ENCODE data around the gene ATXN1.

ATXN1 gene

DNA sequence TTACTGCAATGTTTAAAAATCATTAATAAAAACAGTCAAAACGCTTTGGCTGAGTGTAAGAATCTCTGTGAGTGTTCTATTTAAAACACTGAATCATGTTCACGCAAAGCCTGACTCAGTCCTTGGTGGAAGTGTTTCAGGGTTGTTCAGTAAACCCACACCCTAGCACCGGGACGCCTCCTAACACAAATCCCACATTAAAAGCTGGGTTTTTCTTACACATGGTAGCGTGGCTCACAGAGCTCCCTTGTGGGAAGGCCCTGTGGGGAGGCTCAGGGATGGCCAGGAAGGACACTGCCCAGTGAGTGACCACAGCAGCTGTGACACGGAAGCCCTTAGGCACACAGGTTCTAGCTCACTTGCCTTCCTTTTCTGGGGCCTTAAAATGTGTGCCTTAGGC lies 442.7 kb downstream of the ATXN1 start:
- ATAC-seq = no peak
- TF ChIP-seq ESRRG (CRISPR knock-in tag; IDR thresholded peaks at IDR 0.05) = no peak
- TF ChIP-seq ARNTL (CRISPR knock-in tag; IDR thresholded peaks at IDR 0.05; ENCODE audit: borderline replicate concordance, low read depth) = no peak
- TF ChIP-seq, protein P1, sequence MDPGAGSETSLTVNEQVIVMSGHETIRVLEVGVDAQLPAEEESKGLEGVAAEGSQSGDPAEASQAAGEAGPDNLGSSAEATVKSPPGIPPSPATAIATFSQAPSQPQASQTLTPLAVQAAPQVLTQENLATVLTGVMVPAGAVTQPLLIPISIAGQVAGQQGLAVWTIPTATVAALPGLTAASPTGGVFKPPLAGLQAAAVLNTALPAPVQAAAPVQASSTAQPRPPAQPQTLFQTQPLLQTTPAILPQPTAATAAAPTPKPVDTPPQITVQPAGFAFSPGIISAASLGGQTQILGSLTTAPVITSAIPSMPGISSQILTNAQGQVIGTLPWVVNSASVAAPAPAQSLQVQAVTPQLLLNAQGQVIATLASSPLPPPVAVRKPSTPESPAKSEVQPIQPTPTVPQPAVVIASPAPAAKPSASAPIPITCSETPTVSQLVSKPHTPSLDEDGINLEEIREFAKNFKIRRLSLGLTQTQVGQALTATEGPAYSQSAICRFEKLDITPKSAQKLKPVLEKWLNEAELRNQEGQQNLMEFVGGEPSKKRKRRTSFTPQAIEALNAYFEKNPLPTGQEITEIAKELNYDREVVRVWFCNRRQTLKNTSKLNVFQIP (CRISPR knock-in tag; IDR thresholded peaks at IDR 0.05; ENCODE audit: borderline replicate concordance, low read depth) = no peak
- no peak for TF ChIP-seq OSR1 (CRISPR knock-in tag; IDR thresholded peaks at IDR 0.05)
- TF ChIP-seq, protein P2, sequence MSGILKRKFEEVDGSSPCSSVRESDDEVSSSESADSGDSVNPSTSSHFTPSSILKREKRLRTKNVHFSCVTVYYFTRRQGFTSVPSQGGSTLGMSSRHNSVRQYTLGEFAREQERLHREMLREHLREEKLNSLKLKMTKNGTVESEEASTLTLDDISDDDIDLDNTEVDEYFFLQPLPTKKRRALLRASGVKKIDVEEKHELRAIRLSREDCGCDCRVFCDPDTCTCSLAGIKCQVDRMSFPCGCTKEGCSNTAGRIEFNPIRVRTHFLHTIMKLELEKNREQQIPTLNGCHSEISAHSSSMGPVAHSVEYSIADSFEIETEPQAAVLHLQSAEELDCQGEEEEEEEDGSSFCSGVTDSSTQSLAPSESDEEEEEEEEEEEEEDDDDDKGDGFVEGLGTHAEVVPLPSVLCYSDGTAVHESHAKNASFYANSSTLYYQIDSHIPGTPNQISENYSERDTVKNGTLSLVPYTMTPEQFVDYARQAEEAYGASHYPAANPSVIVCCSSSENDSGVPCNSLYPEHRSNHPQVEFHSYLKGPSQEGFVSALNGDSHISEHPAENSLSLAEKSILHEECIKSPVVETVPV (CRISPR knock-in tag; IDR thresholded peaks at IDR 0.05) = no peak
- TF ChIP-seq, protein P3, sequence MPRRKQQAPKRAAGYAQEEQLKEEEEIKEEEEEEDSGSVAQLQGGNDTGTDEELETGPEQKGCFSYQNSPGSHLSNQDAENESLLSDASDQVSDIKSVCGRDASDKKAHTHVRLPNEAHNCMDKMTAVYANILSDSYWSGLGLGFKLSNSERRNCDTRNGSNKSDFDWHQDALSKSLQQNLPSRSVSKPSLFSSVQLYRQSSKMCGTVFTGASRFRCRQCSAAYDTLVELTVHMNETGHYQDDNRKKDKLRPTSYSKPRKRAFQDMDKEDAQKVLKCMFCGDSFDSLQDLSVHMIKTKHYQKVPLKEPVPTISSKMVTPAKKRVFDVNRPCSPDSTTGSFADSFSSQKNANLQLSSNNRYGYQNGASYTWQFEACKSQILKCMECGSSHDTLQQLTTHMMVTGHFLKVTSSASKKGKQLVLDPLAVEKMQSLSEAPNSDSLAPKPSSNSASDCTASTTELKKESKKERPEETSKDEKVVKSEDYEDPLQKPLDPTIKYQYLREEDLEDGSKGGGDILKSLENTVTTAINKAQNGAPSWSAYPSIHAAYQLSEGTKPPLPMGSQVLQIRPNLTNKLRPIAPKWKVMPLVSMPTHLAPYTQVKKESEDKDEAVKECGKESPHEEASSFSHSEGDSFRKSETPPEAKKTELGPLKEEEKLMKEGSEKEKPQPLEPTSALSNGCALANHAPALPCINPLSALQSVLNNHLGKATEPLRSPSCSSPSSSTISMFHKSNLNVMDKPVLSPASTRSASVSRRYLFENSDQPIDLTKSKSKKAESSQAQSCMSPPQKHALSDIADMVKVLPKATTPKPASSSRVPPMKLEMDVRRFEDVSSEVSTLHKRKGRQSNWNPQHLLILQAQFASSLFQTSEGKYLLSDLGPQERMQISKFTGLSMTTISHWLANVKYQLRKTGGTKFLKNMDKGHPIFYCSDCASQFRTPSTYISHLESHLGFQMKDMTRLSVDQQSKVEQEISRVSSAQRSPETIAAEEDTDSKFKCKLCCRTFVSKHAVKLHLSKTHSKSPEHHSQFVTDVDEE (CRISPR knock-in tag; IDR thresholded peaks at IDR 0.05) = no peak

DNA sequence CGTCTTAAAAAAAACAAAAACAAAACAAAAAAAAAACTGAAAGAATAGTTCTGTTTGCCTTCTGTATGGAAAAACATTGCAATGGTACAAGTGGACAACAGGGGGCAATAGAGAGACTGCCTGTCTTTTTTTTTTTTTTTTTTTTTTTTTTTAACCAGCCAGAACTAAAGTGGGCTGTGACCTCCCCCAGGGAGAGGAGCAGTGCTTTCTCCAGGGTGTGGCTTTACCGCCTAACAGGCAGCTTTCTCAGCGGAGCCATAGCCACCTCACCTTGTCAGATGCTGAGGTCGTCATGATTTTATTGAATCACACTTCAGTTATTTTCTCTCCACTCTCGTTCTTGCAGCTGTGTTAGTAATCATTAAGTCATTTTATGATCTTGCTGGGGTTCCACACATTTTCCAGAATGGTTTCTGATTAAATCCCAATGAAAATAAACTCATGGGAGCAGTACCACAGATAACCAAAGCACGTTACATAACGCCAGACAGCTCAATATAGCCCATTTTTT lies 444.5 kb downstream of the ATXN1 start:
- TF ChIP-seq, protein P2 (CRISPR knock-in tag; IDR thresholded peaks at IDR 0.05) = no peak
- TF ChIP-seq ZC3H10 (CRISPR knock-in tag; IDR thresholded peaks at IDR 0.05) (no peak), TOX (CRISPR knock-in tag; IDR thresholded peaks at IDR 0.05; ENCODE audit: borderline replicate concordance) (no peak), TCF4 (CRISPR knock-in tag; IDR thresholded peaks at IDR 0.05; ENCODE audit: borderline replicate concordance) (no peak), ESRRG (CRISPR knock-in tag; IDR thresholded peaks at IDR 0.05) (no peak), ZNF565 (CRISPR knock-in tag; conservative IDR thresholded peaks at IDR 0.05; ENCODE audit: low read depth) (no peak), ARNTL (CRISPR knock-in tag; IDR thresholded peaks at IDR 0.05; ENCODE audit: borderline replicate concordance, low read depth) (no peak), GLIS3 (CRISPR knock-in tag; IDR thresholded peaks at IDR 0.05) (no peak), CSDC2 (CRISPR knock-in tag; IDR thresholded peaks at IDR 0.05) (no peak), PPARA (CRISPR knock-in tag; IDR thresholded peaks at IDR 0.05; ENCODE audit: borderline replicate concordance) (no peak), ISL1 (CRISPR knock-in tag; IDR thresholded peaks at IDR 0.05) (no peak), ZFP3 (CRISPR knock-in tag; IDR thresholded peaks at IDR 0.05) (no peak)
- TF ChIP-seq, protein P4, sequence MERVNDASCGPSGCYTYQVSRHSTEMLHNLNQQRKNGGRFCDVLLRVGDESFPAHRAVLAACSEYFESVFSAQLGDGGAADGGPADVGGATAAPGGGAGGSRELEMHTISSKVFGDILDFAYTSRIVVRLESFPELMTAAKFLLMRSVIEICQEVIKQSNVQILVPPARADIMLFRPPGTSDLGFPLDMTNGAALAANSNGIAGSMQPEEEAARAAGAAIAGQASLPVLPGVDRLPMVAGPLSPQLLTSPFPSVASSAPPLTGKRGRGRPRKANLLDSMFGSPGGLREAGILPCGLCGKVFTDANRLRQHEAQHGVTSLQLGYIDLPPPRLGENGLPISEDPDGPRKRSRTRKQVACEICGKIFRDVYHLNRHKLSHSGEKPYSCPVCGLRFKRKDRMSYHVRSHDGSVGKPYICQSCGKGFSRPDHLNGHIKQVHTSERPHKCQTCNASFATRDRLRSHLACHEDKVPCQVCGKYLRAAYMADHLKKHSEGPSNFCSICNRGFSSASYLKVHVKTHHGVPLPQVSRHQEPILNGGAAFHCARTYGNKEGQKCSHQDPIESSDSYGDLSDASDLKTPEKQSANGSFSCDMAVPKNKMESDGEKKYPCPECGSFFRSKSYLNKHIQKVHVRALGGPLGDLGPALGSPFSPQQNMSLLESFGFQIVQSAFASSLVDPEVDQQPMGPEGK (CRISPR knock-in tag; IDR thresholded peaks at IDR 0.05; ENCODE audit: borderline replicate concordance) = no peak
- ATAC-seq = no peak

DNA sequence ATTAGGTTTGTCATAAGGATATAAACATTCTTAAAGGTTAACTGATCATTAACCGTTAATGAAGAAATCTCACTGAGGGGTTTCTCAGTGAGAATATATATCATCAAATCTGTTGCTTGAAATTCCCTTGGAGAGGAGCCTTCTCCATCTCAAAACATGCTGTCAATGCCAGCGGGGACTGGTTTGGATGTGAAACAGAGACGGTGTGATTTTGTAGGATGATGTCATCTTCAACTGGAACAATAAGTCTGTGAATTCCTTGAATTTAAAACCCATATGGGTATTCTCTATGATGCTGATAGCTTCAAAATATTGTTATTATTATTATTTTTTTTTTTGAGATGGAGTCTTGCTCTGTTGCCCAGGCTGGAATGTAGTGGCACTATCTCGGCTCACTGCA lies 447.0 kb downstream of the ATXN1 start:
- TF ChIP-seq BACH2 (CRISPR knock-in tag; IDR thresholded peaks at IDR 0.05; ENCODE audit: borderline replicate concordance) (no peak), TCF4 (CRISPR knock-in tag; IDR thresholded peaks at IDR 0.05; ENCODE audit: borderline replicate concordance) (no peak), SNAI2 (CRISPR knock-in tag; IDR thresholded peaks at IDR 0.05) (no peak), ZFP30 (CRISPR knock-in tag; IDR thresholded peaks at IDR 0.05) (no peak), ZNF8 (CRISPR knock-in tag; IDR thresholded peaks at IDR 0.05) (no peak), TOX (CRISPR knock-in tag; IDR thresholded peaks at IDR 0.05; ENCODE audit: borderline replicate concordance) (no peak), ZNF565 (CRISPR knock-in tag; conservative IDR thresholded peaks at IDR 0.05; ENCODE audit: low read depth) (no peak), ARNTL (CRISPR knock-in tag; IDR thresholded peaks at IDR 0.05; ENCODE audit: borderline replicate concordance, low read depth) (no peak), GLIS3 (CRISPR knock-in tag; IDR thresholded peaks at IDR 0.05) (no peak), CSDC2 (CRISPR knock-in tag; IDR thresholded peaks at IDR 0.05) (no peak)
- TF ChIP-seq, protein P3 (CRISPR knock-in tag; IDR thresholded peaks at IDR 0.05) = no peak
- TF ChIP-seq, protein P4 (CRISPR knock-in tag; IDR thresholded peaks at IDR 0.05; ENCODE audit: borderline replicate concordance) = no peak
- ATAC-seq = no peak
